Activated T-cell treated with anti-CD3 and anti-CD28 coated beads, Interleukin-2, amount 50 U/mL, for 24 hours (primary cell): ENCODE results near the gene PHACTR3.

Experiments
- DNase-seq: peaks from one replicate; pipeline ENCODE4 v3.0.0-alpha.2; 2020
- H3K27ac Mint-ChIP-seq: 2 replicates; pipeline ENCODE4 v1.8.0; 2020; ENCODE audit warnings: mild to moderate bottlenecking, mixed read lengths
- H3K27me3 Mint-ChIP-seq: 2 replicates; pipeline ENCODE4 v1.8.0; 2020; ENCODE audit warnings: mixed read lengths
- H3K36me3 Mint-ChIP-seq: 2 replicates; pipeline ENCODE4 v1.8.0; 2020; ENCODE audit warnings: low read depth, mixed read lengths
- H3K4me1 Mint-ChIP-seq: 2 replicates; pipeline ENCODE4 v1.8.0; 2020; ENCODE audit warnings: low read depth, mixed read lengths
- H3K4me3 Mint-ChIP-seq: 2 replicates; pipeline ENCODE4 v1.8.0; 2020; ENCODE audit warnings: mild to moderate bottlenecking, moderate library complexity, mixed read lengths
- H3K9me3 Mint-ChIP-seq: 2 replicates; pipeline ENCODE4 v1.8.0; 2020; ENCODE audit warnings: mixed read lengths

Gene PHACTR3

GRCh38 chr20:59805786-59806577, 201.6 kb downstream of the PHACTR3 start:
- Mint-ChIP-seq H3K9me3 (peaks cover 3% of the 10 kb centered on the region), H3K36me3 (no peaks in the 10 kb centered on the region), H3K4me3 (no peak overlapping the region), H3K27ac (no peak overlapping the region), H3K4me1 (no peaks in the 10 kb centered on the region), H3K27me3 (peaks cover 27% of the 10 kb centered on the region)
- DNase-seq = no peak

GRCh38 chr20:59806578-59806975, 202.2 kb downstream of the PHACTR3 start:
- Mint-ChIP-seq H3K9me3 (no peaks in the 10 kb centered on the region), H3K4me1 (no peaks in the 10 kb centered on the region), H3K36me3 (no peaks in the 10 kb centered on the region), H3K4me3 (no peak overlapping the region), H3K27me3 (peaks cover 22% of the 10 kb centered on the region), H3K27ac (no peak overlapping the region)
- no peak for DNase-seq

GRCh38 chr20:59807909-59808728, 203.8 kb downstream of the PHACTR3 start:
- no peaks in the 10 kb centered on the region for H3K4me1 Mint-ChIP-seq
- no peaks in the 10 kb centered on the region for H3K9me3 Mint-ChIP-seq

GRCh38 chr20:59808729-59809381, 204.5 kb downstream of the PHACTR3 start:
- DNase-seq = no peak

More at GRCh38 chr20:59807909-59808728, 203.8 kb downstream of the PHACTR3 start:
- H3K27me3 Mint-ChIP-seq = peaks cover 8% of the 10 kb centered on the region
- H3K4me3 Mint-ChIP-seq = no peak overlapping the region
- no peak overlapping the region for H3K27ac Mint-ChIP-seq
- DNase-seq = no peak
- no peaks in the 10 kb centered on the region for H3K36me3 Mint-ChIP-seq

GRCh38 chr20:59809630-59810448, 205.5 kb downstream of the PHACTR3 start:
- Mint-ChIP-seq H3K4me1 (no peaks in the 10 kb centered on the region), H3K27ac (no peak overlapping the region), H3K36me3 (no peaks in the 10 kb centered on the region), H3K27me3 (peaks cover 3% of the 10 kb centered on the region), H3K9me3 (no peaks in the 10 kb centered on the region), H3K4me3 (no peak overlapping the region)
- no peak for DNase-seq

More at GRCh38 chr20:59808729-59809381, 204.5 kb downstream of the PHACTR3 start:
- H3K4me1 Mint-ChIP-seq = no peaks in the 10 kb centered on the region
- no peaks in the 10 kb centered on the region for H3K9me3 Mint-ChIP-seq
- H3K27me3 Mint-ChIP-seq = peaks cover 6% of the 10 kb centered on the region
- H3K27ac Mint-ChIP-seq = no peak overlapping the region
- H3K36me3 Mint-ChIP-seq = no peaks in the 10 kb centered on the region
- H3K4me3 Mint-ChIP-seq = no peak overlapping the region

- Mint-ChIP-seq H3K4me3 (no peak overlapping the region), H3K27me3 (peaks cover 3% of the 10 kb centered on the region), H3K4me1 (no peaks in the 10 kb centered on the region), H3K9me3 (no peaks in the 10 kb centered on the region), H3K27ac (no peak overlapping the region), H3K36me3 (no peaks in the 10 kb centered on the region)
- no peak for DNase-seq
Measured at GRCh38 chr20:59810449-59811187, 206.3 kb downstream of the PHACTR3 start.

GRCh38 chr20:59811681-59812171, 207.4 kb downstream of the PHACTR3 start:
- H3K9me3 Mint-ChIP-seq = no peaks in the 10 kb centered on the region
- no peaks in the 10 kb centered on the region for H3K36me3 Mint-ChIP-seq
- no peaks in the 10 kb centered on the region for H3K4me1 Mint-ChIP-seq

GRCh38 chr20:59812286-59813125, 208.2 kb downstream of the PHACTR3 start:
- Mint-ChIP-seq H3K27me3 (no peaks in the 10 kb centered on the region), H3K4me3 (no peak overlapping the region), H3K27ac (no peak overlapping the region), H3K4me1 (no peaks in the 10 kb centered on the region), H3K9me3 (no peaks in the 10 kb centered on the region), H3K36me3 (no peaks in the 10 kb centered on the region)
- DNase-seq = no peak

More at GRCh38 chr20:59811681-59812171, 207.4 kb downstream of the PHACTR3 start:
- Mint-ChIP-seq H3K27me3 (no peaks in the 10 kb centered on the region), H3K27ac (no peak overlapping the region), H3K4me3 (no peak overlapping the region)
- no peak for DNase-seq

GRCh38 chr20:59813126-59813947, 209.0 kb downstream of the PHACTR3 start:
- DNase-seq = no peak
- no peaks in the 10 kb centered on the region for H3K36me3 Mint-ChIP-seq

GRCh38 chr20:59813948-59814839, 209.9 kb downstream of the PHACTR3 start:
- H3K36me3 Mint-ChIP-seq = no peaks in the 10 kb centered on the region
- H3K4me1 Mint-ChIP-seq = no peaks in the 10 kb centered on the region
- H3K9me3 Mint-ChIP-seq = no peaks in the 10 kb centered on the region
- no peak for DNase-seq
- H3K4me3 Mint-ChIP-seq = no peak overlapping the region
- H3K27ac Mint-ChIP-seq = no peak overlapping the region
- peaks cover 7% of the 10 kb centered on the region for H3K27me3 Mint-ChIP-seq

More at GRCh38 chr20:59813126-59813947, 209.0 kb downstream of the PHACTR3 start:
- Mint-ChIP-seq H3K9me3 (no peaks in the 10 kb centered on the region), H3K27ac (no peak overlapping the region), H3K4me3 (no peak overlapping the region), H3K27me3 (peaks cover 3% of the 10 kb centered on the region), H3K4me1 (no peaks in the 10 kb centered on the region)

- Mint-ChIP-seq H3K27me3 (peaks cover 8% of the 10 kb centered on the region), H3K36me3 (no peaks in the 10 kb centered on the region), H3K4me1 (no peaks in the 10 kb centered on the region), H3K27ac (no peak overlapping the region), H3K4me3 (no peak overlapping the region), H3K9me3 (no peaks in the 10 kb centered on the region)
- no peak for DNase-seq
Measured at GRCh38 chr20:59814840-59815340, 210.6 kb downstream of the PHACTR3 start.
